ENCODE data around the gene ARPC2. TPM values are rescaled to one million over a fixed set of nuclear protein-coding genes. Genes with fewer than 3 reads are reported as not detected.

Gene ARPC2
- total and polyA plus RNA-seq, 8 donors = 229 to 452 (median 256) TPM

DNA sequence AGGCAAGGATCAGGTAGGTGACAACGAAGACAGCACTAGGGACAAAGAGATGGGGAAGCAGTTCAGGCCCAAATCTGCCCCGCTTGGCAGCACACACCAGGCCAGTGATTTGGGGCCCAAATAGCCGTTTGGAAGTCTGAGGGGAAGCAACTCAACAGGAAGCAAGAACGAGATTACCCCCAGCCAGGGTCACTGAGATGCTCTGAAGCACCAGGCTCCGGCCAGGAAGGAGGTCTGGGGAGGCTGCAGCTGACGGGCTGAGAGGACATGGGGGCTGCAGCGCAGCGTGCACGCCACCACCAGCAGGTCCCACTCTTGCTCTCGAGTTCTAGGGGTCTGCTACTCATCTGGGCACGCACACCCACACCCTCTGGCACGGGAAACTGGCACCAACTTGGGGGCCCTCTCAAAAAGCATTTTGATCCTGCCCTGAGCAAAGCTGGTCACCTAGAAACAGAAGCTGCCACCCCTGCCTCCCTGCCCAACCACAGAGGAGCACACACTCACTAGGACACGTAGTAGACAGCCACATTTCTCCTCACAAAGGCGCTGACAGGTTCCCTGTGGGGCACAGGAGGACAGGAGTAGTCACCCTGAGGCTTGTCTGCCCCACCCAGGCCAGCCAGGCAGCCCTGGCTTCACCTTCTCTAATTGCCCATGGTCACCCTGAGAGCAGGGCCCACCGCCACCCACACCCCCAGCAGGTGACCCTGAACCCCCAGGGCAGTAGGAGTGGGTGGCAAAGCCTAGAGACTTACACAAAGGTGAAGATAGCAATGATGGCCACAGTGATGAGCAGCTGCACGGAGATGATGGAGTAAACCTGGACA lies 61.8 kb downstream of the ARPC2 start:
- H3K4me1 ChIP-seq = peaks cover 16 to 59% of the 10 kb centered on the region in 2 donors
- peak in 1 of 4 donors; percentile 58 for DNase-seq
- H3K4me3 ChIP-seq = no peak overlapping the region
- TF ChIP-seq, protein P1, sequence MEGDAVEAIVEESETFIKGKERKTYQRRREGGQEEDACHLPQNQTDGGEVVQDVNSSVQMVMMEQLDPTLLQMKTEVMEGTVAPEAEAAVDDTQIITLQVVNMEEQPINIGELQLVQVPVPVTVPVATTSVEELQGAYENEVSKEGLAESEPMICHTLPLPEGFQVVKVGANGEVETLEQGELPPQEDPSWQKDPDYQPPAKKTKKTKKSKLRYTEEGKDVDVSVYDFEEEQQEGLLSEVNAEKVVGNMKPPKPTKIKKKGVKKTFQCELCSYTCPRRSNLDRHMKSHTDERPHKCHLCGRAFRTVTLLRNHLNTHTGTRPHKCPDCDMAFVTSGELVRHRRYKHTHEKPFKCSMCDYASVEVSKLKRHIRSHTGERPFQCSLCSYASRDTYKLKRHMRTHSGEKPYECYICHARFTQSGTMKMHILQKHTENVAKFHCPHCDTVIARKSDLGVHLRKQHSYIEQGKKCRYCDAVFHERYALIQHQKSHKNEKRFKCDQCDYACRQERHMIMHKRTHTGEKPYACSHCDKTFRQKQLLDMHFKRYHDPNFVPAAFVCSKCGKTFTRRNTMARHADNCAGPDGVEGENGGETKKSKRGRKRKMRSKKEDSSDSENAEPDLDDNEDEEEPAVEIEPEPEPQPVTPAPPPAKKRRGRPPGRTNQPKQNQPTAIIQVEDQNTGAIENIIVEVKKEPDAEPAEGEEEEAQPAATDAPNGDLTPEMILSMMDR (IDR thresholded peaks at IDR 0.05) = no peak
- ATAC-seq = no peak
- H3K27ac ChIP-seq = no peak overlapping the region
- intact Hi-C loops (cut with DNase I) = loop anchor here in 1 of 2 donors (10.0 kb wide), 1 partner anchor 116 kb away; the partner anchor contains the start of gene CTDSP1
- H3K27me3 ChIP-seq = no peaks in the 10 kb centered on the region
- H3K9me3 ChIP-seq = no peaks in the 10 kb centered on the region
- H3K36me3 ChIP-seq = peaks cover 5 to 100% of the 10 kb centered on the region in 2 donors

DNA sequence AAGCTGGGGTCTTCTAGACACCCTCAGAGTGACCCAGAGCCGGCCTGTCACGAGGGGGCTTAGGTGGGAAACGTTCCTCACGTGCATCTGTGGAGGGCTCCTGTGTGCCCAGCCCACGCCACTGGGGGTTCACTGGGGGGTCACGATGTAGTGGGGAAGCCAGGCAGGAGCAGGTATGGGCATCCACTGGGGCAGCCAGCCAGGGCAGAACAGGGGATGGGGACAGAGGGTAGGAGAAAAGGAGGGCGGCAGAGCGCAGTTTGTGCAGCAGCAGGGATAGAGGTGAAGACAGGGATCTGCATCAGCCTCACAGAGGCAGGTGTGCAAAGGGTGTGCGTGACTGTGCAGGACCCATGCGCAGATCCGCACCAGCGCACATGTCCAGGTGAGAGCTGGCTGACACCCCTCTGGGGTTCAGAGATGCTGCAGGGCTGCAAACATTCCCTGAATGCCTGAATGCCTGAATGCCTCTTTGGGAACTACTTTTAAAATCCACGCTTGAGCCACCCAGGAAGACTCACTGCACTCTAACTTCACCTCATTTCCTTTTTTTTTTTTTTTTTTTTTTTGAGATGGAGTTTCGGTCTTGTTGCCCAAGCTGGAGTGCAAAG lies 63.4 kb downstream of the ARPC2 start:
- Histone ChIP-seq H3K4me3 (no peak overlapping the region), H3K27ac (no peak overlapping the region), H3K36me3 (peaks cover 5 to 90% of the 10 kb centered on the region in 2 donors), H3K27me3 (no peaks in the 10 kb centered on the region), H3K9me3 (no peaks in the 10 kb centered on the region), H3K4me1 (peaks cover 29 to 66% of the 10 kb centered on the region in 2 donors)
- TF ChIP-seq, protein P1 (IDR thresholded peaks at IDR 0.05) = no peak
- DNase-seq (peak in 1 of 4 donors; percentile 59), ATAC-seq (no peak)
- intact Hi-C loops (cut with DNase I) = no loop called here

DNA sequence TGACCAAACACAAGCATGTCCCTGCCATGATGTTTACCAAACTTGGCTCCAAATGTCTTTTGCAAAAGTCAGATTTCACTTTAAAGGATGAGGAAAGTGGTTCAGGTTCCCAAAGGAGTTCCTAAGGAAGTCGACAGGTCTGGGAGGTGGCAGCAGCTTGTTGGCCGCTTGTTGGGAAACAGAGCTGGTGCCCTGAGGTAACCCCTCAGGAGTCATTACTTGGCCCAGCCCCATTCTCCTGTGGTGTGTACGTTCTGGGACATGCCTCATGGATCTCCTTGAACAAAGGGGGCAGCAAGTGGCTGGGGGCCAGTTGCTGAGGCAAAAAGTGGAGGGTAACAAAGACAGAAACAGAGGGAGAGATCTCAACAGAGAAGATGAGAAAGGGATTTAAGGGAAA lies 64.5 kb downstream of the ARPC2 start:
- no peak for ATAC-seq
- Histone ChIP-seq H3K36me3 (peaks cover 5 to 79% of the 10 kb centered on the region in 2 donors), H3K4me1 (peaks cover 40 to 67% of the 10 kb centered on the region in 2 donors)

DNA sequence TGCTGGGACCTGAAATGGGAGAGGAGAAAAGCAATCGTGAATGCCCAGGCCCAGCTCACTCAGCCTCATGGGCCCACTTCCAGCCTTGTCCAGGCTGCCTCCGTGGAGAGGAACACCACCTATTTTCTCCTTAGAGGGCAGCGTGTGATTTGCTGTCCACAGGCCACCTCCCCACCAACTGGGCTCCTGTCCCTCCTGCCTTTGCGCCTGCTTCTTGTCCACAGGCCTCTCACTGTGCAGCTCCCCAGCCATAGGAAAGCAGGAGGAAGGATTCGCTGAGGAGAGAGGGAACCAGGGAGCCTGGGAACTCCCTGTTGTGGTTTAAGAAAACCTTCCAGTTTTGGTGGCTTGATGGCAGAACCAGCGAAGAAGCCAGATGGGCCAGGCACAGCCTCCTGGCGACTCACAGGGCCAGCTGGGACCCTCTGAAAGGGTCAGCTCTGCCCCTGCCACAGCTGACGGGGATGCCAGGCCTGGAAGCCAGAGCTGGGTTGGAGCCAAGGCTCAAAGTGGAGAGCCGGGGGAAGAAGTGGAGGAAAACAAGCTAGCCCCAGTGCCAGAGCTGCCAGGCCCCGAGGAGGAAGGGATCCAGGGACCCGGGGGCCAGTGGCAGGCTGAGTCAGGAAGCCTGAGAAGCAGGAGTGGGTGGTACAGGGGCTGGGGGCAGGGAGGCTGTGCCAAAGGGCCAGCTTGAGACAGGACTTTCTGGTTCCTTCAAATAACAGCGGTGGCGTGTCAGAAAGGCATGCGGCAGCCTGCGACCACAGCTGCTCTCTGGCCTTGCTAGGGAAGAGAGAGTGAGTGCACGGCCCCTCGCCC lies 65.4 kb downstream of the ARPC2 start:
- DNase-seq = peak in 2 of 4 donors; percentile 70 to 79
- peaks cover 5 to 70% of the 10 kb centered on the region in 2 donors for H3K36me3 ChIP-seq
- no peak overlapping the region for H3K4me3 ChIP-seq
- ATAC-seq = peak; percentile 35
- H3K4me1 ChIP-seq = peaks cover 49 to 69% of the 10 kb centered on the region in 2 donors
- intact Hi-C loops (cut with DNase I) = no loop called here
- TF ChIP-seq, protein P1 (IDR thresholded peaks at IDR 0.05) = no peak
- H3K27me3 ChIP-seq = no peaks in the 10 kb centered on the region
- H3K9me3 ChIP-seq = no peaks in the 10 kb centered on the region
- peak overlapping the region; percentile 98 for H3K27ac ChIP-seq

More for the DNA sequence above, 64.5 kb downstream of the ARPC2 start:
- no peak overlapping the region for H3K4me3 ChIP-seq
- TF ChIP-seq, protein P1 (IDR thresholded peaks at IDR 0.05) = no peak
- intact Hi-C loops (cut with DNase I) = no loop called here
- no peaks in the 10 kb centered on the region for H3K9me3 ChIP-seq
- DNase-seq = peak in 1 of 4 donors; percentile 34
- H3K27ac ChIP-seq = peak overlapping the region; percentile 98
- H3K27me3 ChIP-seq = no peaks in the 10 kb centered on the region
